Hematopoietic multipotent progenitor cell treated with erythropoietin and hydrocortisone succinate and interleukin-3 and kit ligand, for 8 days (in vitro differentiated cells): ENCODE measurements around the gene CAMTA1.
"Not testable (repeated sequence)": the region's sequence is repeated elsewhere in the genome, so short reads cannot be mapped to it uniquely, and the experiment has no call there.

ENCODE experiments used
- DNase-seq: peaks from one replicate; pipeline ENCODE4 v3.0.0-alpha.2; 2015

Gene CAMTA1

GRCh38 chr1:7406641-7407543 is 621.6 kb downstream of the CAMTA1 start:
- no peak for DNase-seq

DNA sequence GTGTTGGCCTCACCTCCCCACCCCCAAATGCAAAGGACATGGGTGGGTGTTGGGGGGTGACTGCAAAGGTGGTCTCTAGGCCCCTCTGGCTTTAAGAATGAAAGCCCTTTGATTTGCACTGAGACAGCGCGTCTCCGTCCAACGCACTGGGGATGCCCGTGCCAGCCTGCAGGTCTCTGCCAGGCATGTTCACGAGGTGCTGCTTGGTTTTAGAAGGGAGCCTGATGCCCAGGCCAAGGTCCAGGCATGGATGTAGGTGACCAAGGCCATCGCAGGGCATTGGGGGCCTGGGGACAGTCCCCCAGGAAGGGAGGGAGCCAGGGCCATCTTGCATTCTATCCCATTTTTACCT is 622.3 kb downstream of the CAMTA1 start:
- DNase-seq = no peak

GRCh38 chr1:7407980-7408770 is 622.9 kb downstream of the CAMTA1 start:
- DNase-seq = no peak

DNA sequence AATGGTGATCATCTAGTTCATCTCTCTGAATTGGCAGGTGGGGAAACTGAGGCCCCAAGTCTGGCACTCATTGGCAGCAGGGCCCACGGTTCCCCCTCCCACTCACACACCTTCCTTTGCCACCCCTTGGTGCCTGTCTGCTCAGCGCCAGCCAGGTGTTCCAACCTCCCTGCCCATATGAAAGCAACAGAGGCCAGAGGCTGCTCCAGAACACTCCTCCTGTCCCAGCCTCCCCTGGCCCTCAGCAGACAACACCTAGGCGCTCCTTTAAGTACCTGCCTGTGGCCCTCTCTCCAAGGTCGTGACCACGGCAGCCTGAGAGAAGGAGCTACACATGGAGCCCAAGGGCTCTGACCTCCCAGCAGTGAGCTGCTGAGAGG is 623.5 kb downstream of the CAMTA1 start:
- no peak for DNase-seq

- DNase-seq = no peak
Observed at GRCh38 chr1:7409278-7409677, 624.0 kb downstream of the CAMTA1 start.

DNA sequence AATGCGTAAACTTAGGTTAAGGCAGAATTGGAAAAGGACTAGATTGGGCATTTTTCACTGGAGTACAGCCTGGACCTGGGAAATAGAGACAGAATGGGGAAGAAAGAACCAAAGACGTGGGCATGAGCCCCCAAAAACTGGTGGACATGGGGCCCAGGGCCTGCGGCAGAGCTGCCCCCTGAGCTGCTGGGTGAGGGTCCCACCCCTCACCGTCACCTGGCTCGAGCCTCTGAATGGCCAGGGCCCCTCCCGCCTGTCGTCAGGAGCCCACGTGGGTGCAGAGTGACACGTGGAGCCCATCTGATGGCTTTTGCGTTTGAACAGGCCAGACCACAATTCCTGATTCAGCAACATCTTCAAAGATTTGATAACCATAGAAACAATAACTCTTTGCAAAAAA is 624.9 kb downstream of the CAMTA1 start:
- no peak for DNase-seq

GRCh38 chr1:7417618-7418017 is 632.4 kb downstream of the CAMTA1 start:
- not testable (repeated sequence) for DNase-seq

GRCh38 chr1:7418442-7419080 is 633.3 kb downstream of the CAMTA1 start:
- DNase-seq = no peak

- DNase-seq = no peak
Observed at GRCh38 chr1:7420098-7420445, 634.8 kb downstream of the CAMTA1 start.

GRCh38 chr1:7420470-7421100 is 635.3 kb downstream of the CAMTA1 start:
- DNase-seq = no peak

GRCh38 chr1:7421471-7422075 is 636.3 kb downstream of the CAMTA1 start:
- DNase-seq = no peak

DNA sequence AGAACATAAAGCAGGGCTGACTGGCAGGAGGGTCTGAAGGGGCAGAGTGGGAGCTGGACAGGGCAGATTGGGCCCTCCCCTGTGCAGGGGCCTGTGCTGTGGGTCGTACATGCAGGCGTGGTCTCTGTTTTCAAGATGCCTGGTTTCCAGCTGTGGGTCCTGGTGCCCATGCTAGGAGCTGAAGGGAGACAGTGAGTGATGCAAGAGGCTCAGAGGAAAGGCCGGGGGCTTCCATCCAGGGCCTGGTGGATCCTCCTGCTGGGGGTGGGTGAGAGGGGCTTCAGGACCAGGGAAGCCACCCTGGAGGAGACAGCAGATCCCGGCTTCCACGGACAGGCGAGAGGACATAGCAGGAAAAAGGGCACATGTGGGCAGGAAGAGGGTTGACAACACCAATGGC is 636.8 kb downstream of the CAMTA1 start:
- no peak for DNase-seq

DNA sequence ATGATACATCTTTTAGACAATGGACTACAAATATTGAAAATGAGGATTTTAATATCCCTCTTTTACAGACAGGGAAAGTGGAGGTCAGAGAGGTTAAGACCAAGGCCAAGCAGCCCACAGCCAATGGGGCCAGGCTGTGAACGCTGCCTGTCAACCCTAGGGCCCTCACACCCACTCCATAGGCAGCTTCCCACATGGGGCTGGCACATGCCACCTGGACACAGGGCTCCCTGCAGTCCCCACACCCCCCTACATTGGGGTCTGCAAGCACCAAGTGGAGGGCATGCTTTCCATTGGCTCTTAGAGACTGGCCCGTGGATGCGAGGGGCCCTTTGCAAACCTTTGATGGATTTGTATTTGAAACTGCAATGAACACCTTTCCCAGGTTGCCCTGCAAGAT is 637.3 kb downstream of the CAMTA1 start:
- no peak for DNase-seq

- no peak for DNase-seq
Observed at GRCh38 chr1:7422966-7423365, 637.7 kb downstream of the CAMTA1 start.

DNA sequence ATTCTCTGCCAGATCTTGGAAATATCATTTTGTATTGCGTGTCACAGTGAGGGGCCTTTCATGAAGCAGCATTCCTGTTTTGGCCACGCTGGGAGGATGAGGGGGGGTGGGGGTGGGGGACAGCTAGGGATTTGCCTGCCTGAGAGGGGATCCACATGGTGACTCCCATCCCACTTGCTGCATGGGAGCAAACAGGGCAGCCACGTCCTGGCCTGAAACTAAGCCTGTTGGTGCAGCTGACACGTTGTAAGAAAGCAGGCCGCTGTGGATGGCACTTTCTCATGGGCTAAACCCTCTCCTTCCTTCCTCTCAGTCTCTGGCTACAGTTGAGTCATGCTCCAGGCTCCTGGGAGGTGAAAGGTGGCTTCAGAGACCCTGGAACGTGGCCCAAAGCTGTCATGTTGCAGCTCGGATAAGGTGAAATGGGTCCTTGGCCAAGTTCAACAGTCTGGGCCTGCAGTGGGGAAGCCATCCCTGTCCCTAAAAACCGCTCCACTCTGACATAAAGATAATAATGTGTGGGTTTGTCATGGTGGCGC is 639.2 kb downstream of the CAMTA1 start:
- no peak for DNase-seq

DNA sequence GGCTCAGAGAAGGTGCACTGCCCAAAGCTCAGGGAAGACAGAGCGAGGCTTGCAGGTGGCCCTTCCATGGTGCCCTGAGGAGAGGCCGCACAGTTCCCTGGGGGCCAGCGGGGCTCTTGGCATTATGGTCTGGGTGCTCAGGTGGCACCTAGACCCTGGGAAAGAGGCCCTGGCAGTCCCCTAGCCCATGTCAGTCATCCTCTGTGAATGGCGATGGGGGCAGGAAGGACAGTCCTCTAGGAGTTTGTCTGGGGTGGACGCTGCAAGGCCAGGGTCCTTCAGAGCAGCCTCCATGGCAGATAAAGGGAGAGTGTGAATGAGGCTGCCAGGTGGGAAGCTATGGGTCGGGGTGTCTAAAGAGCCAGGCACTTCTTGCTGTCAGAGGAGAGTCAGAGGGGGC is 640.0 kb downstream of the CAMTA1 start:
- no peak for DNase-seq

GRCh38 chr1:7425771-7426170 is 640.5 kb downstream of the CAMTA1 start:
- DNase-seq = no peak

- no peak for DNase-seq
Observed at GRCh38 chr1:7426780-7427604, 641.7 kb downstream of the CAMTA1 start.

- no peak for DNase-seq
Observed at GRCh38 chr1:7427605-7428300, 642.5 kb downstream of the CAMTA1 start.

DNA sequence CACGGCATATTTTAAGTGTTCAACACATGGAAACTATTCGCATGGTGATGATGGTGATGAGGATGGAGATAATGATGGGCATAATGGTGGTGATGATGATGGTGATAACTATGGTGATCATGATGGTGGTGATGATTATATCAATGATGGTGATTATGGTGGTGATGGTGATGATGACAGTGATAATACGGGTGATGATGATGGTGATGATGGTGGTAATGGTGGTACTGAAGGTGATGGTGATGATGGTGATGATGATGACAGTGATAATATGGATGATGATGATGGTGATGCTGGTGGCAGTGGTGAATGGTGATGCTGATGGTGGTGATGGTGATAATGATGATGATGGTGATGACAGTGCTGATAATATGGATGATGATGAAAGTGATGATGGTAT is 644.0 kb downstream of the CAMTA1 start:
- no peak for DNase-seq

GRCh38 chr1:7430047-7430608 is 644.9 kb downstream of the CAMTA1 start:
- DNase-seq = no peak
